ENCODE results near the gene PLEKHF1.
"Not testable (repeated sequence)": the region's sequence is repeated elsewhere in the genome, so short reads cannot be mapped to it uniquely, and the experiment has no call there.

PLEKHF1 gene

GRCh38 chr19:29665215-29665825 is at the start of gene PLEKHF1:
Gene PLEKHF1 (plus strand): TSS chr19:29665461. CDS start chr19:29673840, 8,379 bp downstream.
- in situ Hi-C loops (cut with HindIII; ENCODE audit: low sequenced_read_pairs): no loop called here

GRCh38 chr19:29615891-29616425 is 49.3 kb upstream of the PLEKHF1 start:
- in situ Hi-C loops (cut with HindIII; ENCODE audit: low sequenced_read_pairs): loop anchor here (10.0 kb wide), 1 partner anchor 99 kb away; the partner anchor contains the start of gene C19orf12

- in situ Hi-C loops (cut with HindIII; ENCODE audit: low sequenced_read_pairs): loop anchor here (10.0 kb wide), 1 partner anchor 98 kb away; the partner anchor contains the start of gene C19orf12
These were observed 48.7 kb upstream of the PLEKHF1 start for GRCh38 chr19:29616541-29616940.

GRCh38 chr19:29617366-29618266 is 47.6 kb upstream of the PLEKHF1 start:
- in situ Hi-C loops (cut with HindIII; ENCODE audit: low sequenced_read_pairs): loop anchor here (10.0 kb wide), 1 partner anchor 97 kb away; the partner anchor contains the start of gene C19orf12

GRCh38 chr19:29618434-29618833 is 46.8 kb upstream of the PLEKHF1 start:
- in situ Hi-C loops (cut with HindIII; ENCODE audit: low sequenced_read_pairs): loop anchor here (10.0 kb wide), 1 partner anchor 96 kb away; the partner anchor contains the start of gene C19orf12

- in situ Hi-C loops (cut with HindIII; ENCODE audit: low sequenced_read_pairs): loop anchor here (10.0 kb wide), 1 partner anchor 96 kb away; the partner anchor contains the start of gene C19orf12
These were observed 46.4 kb upstream of the PLEKHF1 start for GRCh38 chr19:29618871-29619270.

GRCh38 chr19:29620931-29621351 is 44.3 kb upstream of the PLEKHF1 start:
- in situ Hi-C loops (cut with HindIII; ENCODE audit: low sequenced_read_pairs): no loop called here

- in situ Hi-C loops (cut with HindIII; ENCODE audit: low sequenced_read_pairs): no loop called here
These were observed 42.8 kb upstream of the PLEKHF1 start for GRCh38 chr19:29622166-29623070.

- in situ Hi-C loops (cut with HindIII; ENCODE audit: low sequenced_read_pairs): no loop called here
These were observed 41.4 kb upstream of the PLEKHF1 start for GRCh38 chr19:29623726-29624488.

- in situ Hi-C loops (cut with HindIII; ENCODE audit: low sequenced_read_pairs): no loop called here
These were observed 40.6 kb upstream of the PLEKHF1 start for GRCh38 chr19:29624489-29625185.

GRCh38 chr19:29625186-29625651 is 40.0 kb upstream of the PLEKHF1 start:
- in situ Hi-C loops (cut with HindIII; ENCODE audit: low sequenced_read_pairs): no loop called here

- in situ Hi-C loops (cut with HindIII; ENCODE audit: low sequenced_read_pairs): no loop called here
These were observed 38.9 kb upstream of the PLEKHF1 start for GRCh38 chr19:29626386-29626785.

GRCh38 chr19:29626832-29627231 is 38.4 kb upstream of the PLEKHF1 start:
- in situ Hi-C loops (cut with HindIII; ENCODE audit: low sequenced_read_pairs): not testable (repeated sequence)

GRCh38 chr19:29628661-29629385 is 36.4 kb upstream of the PLEKHF1 start:
- in situ Hi-C loops (cut with HindIII; ENCODE audit: low sequenced_read_pairs): no loop called here

- in situ Hi-C loops (cut with HindIII; ENCODE audit: low sequenced_read_pairs): no loop called here
These were observed 35.3 kb upstream of the PLEKHF1 start for GRCh38 chr19:29629836-29630534.

- in situ Hi-C loops (cut with HindIII; ENCODE audit: low sequenced_read_pairs): no loop called here
These were observed 34.6 kb upstream of the PLEKHF1 start for GRCh38 chr19:29630655-29631054.

GRCh38 chr19:29631450-29631849 is 33.8 kb upstream of the PLEKHF1 start:
- in situ Hi-C loops (cut with HindIII; ENCODE audit: low sequenced_read_pairs): no loop called here

GRCh38 chr19:29634002-29634401 is 31.3 kb upstream of the PLEKHF1 start:
- in situ Hi-C loops (cut with HindIII; ENCODE audit: low sequenced_read_pairs): no loop called here

All from DLD1 (cell line).